Measurements from ENCODE around the gene LYPD5.

The LYPD5 gene

GRCh38 chr19:43804432-43804831 lies 2.2 kb upstream of the LYPD5 start:
- FAIRE-seq, result no peak

- FAIRE-seq, result no peak
Measured at GRCh38 chr19:43799502-43800142, 2.6 kb downstream of the LYPD5 start.

GRCh38 chr19:43798546-43799409 lies 3.5 kb downstream of the LYPD5 start:
- FAIRE-seq, result no peak

- no peak for FAIRE-seq
Measured at GRCh38 chr19:43798026-43798545, 4.2 kb downstream of the LYPD5 start.

- FAIRE-seq, result no peak
Measured at GRCh38 chr19:43797556-43797955, 4.7 kb downstream of the LYPD5 start.

- FAIRE-seq, result no peak
Measured at GRCh38 chr19:43797118-43797517, 5.1 kb downstream of the LYPD5 start.

- FAIRE-seq, result no peak
Measured at GRCh38 chr19:43790587-43790986, 11.7 kb downstream of the LYPD5 start.

GRCh38 chr19:43789029-43789428 lies 13.2 kb downstream of the LYPD5 start:
- FAIRE-seq, result no peak

GRCh38 chr19:43786665-43787064 lies 15.6 kb downstream of the LYPD5 start:
- no peak for FAIRE-seq

- FAIRE-seq, result no peak
Measured at GRCh38 chr19:43784981-43785808, 17.1 kb downstream of the LYPD5 start.

GRCh38 chr19:43784241-43784980 lies 17.8 kb downstream of the LYPD5 start:
- no peak for FAIRE-seq

GRCh38 chr19:43783636-43784035 lies 18.6 kb downstream of the LYPD5 start:
- no peak for FAIRE-seq

- no peak for FAIRE-seq
Measured at GRCh38 chr19:43782689-43783231, 19.5 kb downstream of the LYPD5 start.

- no peak for FAIRE-seq
Measured at GRCh38 chr19:43782311-43782660, 20.0 kb downstream of the LYPD5 start.

GRCh38 chr19:43781630-43782310 lies 20.5 kb downstream of the LYPD5 start:
- FAIRE-seq, result no peak

- no peak for FAIRE-seq
Measured at GRCh38 chr19:43780706-43781525, 21.3 kb downstream of the LYPD5 start, which contains the start of gene KCNN4. TSS of gene KCNN4 (minus strand) at chr19:43780973. CDS start at chr19:43780861, 112 bp downstream.

- FAIRE-seq, result no peak
Measured at GRCh38 chr19:43779820-43780219, 22.4 kb downstream of the LYPD5 start.

GRCh38 chr19:43779147-43779819 lies 23.0 kb downstream of the LYPD5 start:
- no peak for FAIRE-seq

- FAIRE-seq, result no peak
Measured at GRCh38 chr19:43778651-43779050, 23.6 kb downstream of the LYPD5 start.

- FAIRE-seq, result no peak
Measured at GRCh38 chr19:43777163-43777695, 25.0 kb downstream of the LYPD5 start.

Data from colon (tissue), 2 donors.